Subcutaneous abdominal adipose tissue (tissue), 5 donors: ENCODE measurements around the gene ANXA5.
"Not testable (repeated sequence)": the region's sequence is repeated elsewhere in the genome, so short reads cannot be mapped to it uniquely, and the experiment has no call there.

ENCODE experiments used
- H3K27ac ChIP-seq: one replicate; pipeline ENCODE4 v1.7.0; 2013; ENCODE audit warnings: low read depth, mild to moderate bottlenecking, inconsistent platforms, low read length, moderate library complexity
- H3K27me3 ChIP-seq, 5 donors: one replicate each; pipeline ENCODE4 v1.7.0; 2013; ENCODE audit warnings: low read length in 5 of 5, inconsistent platforms in 1 of 5; ENCODE audit not compliant: control insufficient read depth in 5 of 5, insufficient read depth in 4 of 5
- H3K36me3 ChIP-seq, 5 donors: one replicate each; pipeline ENCODE4 v1.7.0; 2013; ENCODE audit warnings: low read length in 5 of 5; ENCODE audit not compliant: control insufficient read depth in 5 of 5, insufficient read depth in 5 of 5
- H3K4me1 ChIP-seq, 5 donors: one replicate each; pipeline ENCODE4 v1.7.0; 2013; ENCODE audit warnings: low read length in 5 of 5, mild to moderate bottlenecking in 3 of 5, moderate library complexity in 1 of 5; ENCODE audit not compliant: control insufficient read depth in 5 of 5, insufficient read depth in 5 of 5
- H3K4me3 ChIP-seq, 5 donors: one replicate each; pipeline ENCODE4 v1.7.0; 2013; ENCODE audit warnings: low read length in 5 of 5, low read depth in 1 of 5
- H3K9ac ChIP-seq, 5 donors: one replicate each; pipeline ENCODE4 v1.7.0; 2013; ENCODE audit warnings: low read length in 5 of 5, mild to moderate bottlenecking in 4 of 5, moderate library complexity in 3 of 5
- H3K9me3 ChIP-seq, 5 donors: one replicate each; pipeline ENCODE4 v1.7.0; 2013; ENCODE audit warnings: low read length in 5 of 5; ENCODE audit not compliant: control insufficient read depth in 5 of 5
- donor health status: healthy.
- donor health status: healthy.
- donor health status: healthy.
- donor health status: healthy.
- donor health status: healthy.

The ANXA5 gene

DNA sequence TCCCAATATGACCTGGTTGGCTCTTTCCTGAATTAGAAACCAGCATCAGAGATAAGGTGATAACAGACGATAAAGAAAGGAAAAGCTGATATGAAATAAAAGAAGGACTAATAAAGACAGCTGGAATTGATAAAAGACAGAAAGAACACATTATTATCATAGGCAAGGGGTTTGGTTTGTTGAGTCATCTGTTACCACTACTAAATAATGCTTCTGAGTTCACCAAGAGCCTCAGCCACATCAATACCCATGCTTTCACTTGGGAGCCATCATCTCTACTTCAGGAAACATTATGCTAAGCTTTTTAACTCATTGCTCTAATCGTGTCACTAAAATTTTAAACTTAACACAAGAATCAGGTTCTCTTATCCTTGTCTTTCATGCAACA is 27.6 kb downstream of the ANXA5 start:
- no peaks in the 10 kb centered on the region for H3K27me3 ChIP-seq
- H3K36me3 ChIP-seq = peaks cover 57 to 80% (median 72%) of the 10 kb centered on the region in 5 donors
- no peaks in the 10 kb centered on the region for H3K9me3 ChIP-seq
- no peak overlapping the region for H3K4me3 ChIP-seq
- H3K27ac ChIP-seq = peak overlapping the region; percentile 87
- H3K4me1 ChIP-seq = peaks cover 5 to 28% (median 14%) of the 10 kb centered on the region in 5 donors
- H3K9ac ChIP-seq = peak overlapping the region in 1 of 5 donors; percentile 63

DNA sequence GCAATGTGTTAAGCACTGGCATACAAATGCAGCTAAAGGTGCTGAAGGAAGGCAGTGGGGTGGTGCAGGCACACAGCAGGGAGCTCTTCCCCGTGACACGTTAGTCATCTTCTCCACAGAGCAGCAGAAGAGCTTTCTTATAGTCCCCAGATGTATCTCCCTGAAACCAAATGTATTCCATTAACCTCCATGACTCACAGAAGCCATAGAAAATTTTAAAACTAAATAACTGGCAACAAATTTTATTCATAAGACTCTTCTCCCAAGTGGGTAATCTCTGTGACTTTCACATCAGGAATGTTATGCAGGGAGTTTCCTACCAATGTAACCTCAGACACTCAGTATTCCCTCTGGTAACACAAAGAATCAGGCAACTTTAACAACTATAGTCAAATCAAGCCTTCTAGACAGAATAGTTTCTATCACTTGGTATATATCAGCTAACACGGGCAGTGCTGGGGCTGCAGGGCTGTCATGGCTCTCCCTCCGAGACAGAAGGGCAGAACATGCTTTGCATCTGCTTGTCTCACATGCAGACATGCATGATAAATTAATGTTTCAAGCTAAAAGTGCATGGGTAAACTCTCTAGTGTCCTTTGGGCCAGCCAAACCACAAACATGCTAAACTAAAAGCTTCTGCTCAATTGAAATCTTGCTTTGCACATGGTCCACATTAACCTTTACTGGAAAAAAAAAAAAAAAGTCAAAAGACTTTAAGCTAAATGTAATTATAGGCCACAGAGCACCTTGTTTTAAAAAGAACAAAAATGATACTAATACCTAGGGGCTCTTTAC is 28.2 kb downstream of the ANXA5 start:
- Histone ChIP-seq H3K9ac (peak overlapping the region in 2 of 5 donors; percentile 39 to 63), H3K27me3 (no peaks in the 10 kb centered on the region), H3K27ac (peak overlapping the region; percentile 88), H3K9me3 (no peaks in the 10 kb centered on the region), H3K36me3 (peaks cover 57 to 80% (median 71%) of the 10 kb centered on the region in 5 donors), H3K4me3 (no peak overlapping the region), H3K4me1 (peaks cover 5 to 28% (median 14%) of the 10 kb centered on the region in 5 donors)

DNA sequence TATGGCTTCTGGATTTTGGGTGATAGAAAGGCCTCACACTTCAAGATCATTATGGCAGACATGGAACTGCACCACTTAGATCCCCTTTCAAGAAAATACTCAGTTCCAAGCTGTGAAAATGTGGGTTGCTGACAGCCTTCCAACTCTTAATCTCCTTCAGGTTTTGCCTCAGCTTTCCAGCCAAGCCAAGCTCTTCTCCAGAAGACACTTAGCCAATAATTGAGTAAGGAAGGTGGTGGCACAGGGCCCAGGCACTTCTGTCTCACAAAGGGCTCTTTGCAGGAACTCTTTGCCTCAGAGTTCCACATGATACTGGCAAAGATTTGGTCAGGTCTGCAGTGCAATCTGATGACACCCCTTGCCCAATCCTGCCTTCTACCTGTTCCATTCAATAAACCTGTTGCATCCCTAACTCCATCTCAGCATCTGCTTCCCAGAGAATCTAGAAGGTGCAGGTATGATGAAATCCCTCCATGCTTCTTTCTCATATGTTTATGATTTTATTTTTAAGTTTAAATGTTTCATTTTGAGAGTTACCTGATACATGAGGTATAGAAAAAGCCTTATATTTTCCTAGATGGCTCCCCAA is 30.6 kb downstream of the ANXA5 start:
- Histone ChIP-seq H3K27ac (peak overlapping the region; percentile 88), H3K36me3 (peaks cover 37 to 64% (median 54%) of the 10 kb centered on the region in 5 donors), H3K27me3 (no peaks in the 10 kb centered on the region), H3K9ac (no peak overlapping the region), H3K4me3 (no peak overlapping the region), H3K9me3 (no peaks in the 10 kb centered on the region), H3K4me1 (peaks cover 5 to 28% (median 14%) of the 10 kb centered on the region in 5 donors)

DNA sequence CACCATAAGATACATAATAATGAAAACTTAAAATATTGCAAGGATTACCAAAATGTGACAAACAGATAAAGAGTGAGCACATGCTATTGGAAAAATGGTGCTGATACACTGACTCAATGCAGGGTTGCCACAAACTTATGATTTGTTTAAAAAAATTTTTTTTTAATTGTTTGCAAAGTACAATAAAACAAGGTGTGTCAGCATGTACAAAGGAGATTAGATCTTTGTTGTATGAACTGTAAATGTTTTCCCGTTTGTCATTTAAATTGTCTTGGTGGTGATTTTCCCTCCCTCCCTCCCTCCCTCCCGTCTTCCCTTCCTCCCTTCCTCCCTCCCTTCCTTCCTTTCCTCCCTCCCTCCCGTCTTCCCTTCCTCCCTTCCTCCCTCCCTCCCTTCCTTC is 31.4 kb downstream of the ANXA5 start:
- Histone ChIP-seq H3K27me3 (no peaks in the 10 kb centered on the region), H3K9ac (no peak overlapping the region), H3K27ac (peak overlapping the region; percentile 88), H3K9me3 (no peaks in the 10 kb centered on the region), H3K4me3 (no peak overlapping the region), H3K4me1 (peaks cover 5 to 28% (median 14%) of the 10 kb centered on the region in 5 donors), H3K36me3 (peaks cover 33 to 56% (median 47%) of the 10 kb centered on the region in 5 donors)

DNA sequence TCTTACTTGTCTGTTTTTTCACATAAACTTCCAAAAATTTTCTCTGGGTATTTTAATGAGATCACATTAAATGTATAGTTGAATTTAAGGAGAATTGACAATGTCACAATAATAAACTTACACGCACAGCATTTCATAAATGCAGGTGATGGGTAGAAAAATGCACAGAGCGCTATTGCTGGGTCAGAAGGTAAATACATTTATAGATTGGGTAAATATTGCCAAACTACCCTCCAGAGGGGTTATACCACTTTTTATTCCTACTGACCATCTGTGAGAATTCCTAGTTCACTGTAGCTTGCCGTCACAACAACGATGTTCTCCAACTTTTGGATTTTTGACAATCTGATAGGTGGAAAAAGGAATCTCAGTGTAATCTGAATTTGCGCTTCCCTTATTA is 34.6 kb downstream of the ANXA5 start:
- peaks cover 5 to 16% (median 8%) of the 10 kb centered on the region in 5 donors for H3K4me1 ChIP-seq
- no peak overlapping the region for H3K27ac ChIP-seq
- no peak overlapping the region for H3K4me3 ChIP-seq
- H3K9me3 ChIP-seq = no peaks in the 10 kb centered on the region
- H3K27me3 ChIP-seq = no peaks in the 10 kb centered on the region
- H3K9ac ChIP-seq = no peak overlapping the region
- peaks cover 5 to 25% (median 18%) of the 10 kb centered on the region in 5 donors for H3K36me3 ChIP-seq

DNA sequence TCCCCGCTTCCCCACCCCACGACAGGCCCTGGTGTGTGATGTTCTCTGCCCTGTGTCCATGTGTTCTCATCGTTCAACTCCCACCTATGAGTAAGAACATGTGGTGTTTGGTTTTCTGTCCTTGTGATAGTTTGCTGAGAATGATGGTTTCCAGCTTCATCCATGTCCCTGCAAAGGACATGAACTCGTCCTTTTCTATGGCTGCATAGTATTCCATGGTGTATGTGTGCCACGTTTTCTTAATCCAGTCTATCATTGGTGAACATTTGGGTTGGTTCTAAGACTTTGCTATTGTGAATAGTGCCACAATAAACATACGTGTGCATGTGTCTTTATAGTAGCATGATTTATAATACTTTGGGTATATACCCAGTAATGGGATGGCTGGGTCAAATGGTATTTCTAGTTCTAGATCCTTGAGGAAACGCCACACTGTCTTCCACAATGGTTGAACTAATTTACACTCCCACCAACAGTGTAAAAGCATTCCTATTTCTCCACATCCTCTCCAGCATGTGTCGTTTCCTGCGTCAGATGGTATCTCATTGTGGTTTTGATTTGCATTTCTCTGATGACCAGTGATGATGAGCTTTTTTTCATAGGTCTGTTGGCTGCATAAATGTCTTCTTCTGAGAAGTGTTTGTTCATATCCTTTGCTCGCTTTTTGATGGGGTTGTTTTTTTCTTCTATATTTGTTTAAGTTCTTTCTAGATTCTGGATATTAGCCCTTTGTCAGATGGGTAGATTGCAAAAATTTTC is 36.4 kb downstream of the ANXA5 start:
- not testable (repeated sequence) for H3K9ac ChIP-seq, H3K4me3 ChIP-seq, H3K9me3 ChIP-seq, H3K4me1 ChIP-seq, H3K27ac ChIP-seq, H3K27me3 ChIP-seq
- peaks cover 0 to 15% (median 10%) of the 10 kb centered on the region in 5 donors for H3K36me3 ChIP-seq

DNA sequence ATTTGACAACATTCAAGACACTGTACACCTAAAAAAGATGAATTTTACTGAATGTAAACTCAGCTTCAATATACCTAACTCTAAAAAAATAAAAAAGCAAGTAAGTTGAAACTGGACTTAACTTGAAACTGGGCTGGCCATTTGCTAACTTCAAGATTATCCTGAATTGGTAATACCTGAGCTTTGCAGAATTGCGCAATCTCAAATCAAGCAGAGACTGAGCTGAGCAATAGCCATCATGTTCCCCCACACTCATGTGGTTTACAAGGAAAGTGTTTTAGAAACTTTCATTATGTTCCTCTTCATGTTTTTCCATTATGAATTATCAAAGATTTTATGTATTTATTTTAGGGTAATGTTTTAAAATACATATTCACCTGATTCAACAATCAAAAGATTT is 38.7 kb downstream of the ANXA5 start:
- no peaks in the 10 kb centered on the region for H3K4me1 ChIP-seq
- H3K9me3 ChIP-seq = no peaks in the 10 kb centered on the region
- H3K36me3 ChIP-seq = peaks cover 0 to 7% (median under 1%) of the 10 kb centered on the region in 5 donors
- no peaks in the 10 kb centered on the region for H3K27me3 ChIP-seq
- H3K27ac ChIP-seq = no peak overlapping the region
- no peak overlapping the region for H3K4me3 ChIP-seq
- no peak overlapping the region for H3K9ac ChIP-seq

DNA sequence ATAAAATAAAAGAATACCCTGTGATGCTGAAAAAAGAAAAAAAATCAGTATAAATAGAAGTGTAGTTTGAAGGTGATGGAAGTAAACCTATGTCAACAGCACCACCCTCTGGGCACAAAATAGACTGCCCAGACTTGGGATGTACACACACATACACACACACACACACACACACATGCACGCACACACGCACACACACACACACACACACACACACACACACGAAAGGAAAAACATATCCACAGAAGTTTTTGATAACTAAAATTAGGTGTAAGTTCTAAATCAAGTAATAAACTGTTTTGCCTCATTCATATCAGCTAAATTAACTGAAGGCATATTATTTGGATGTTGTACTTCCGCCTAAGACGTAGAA is 40.5 kb downstream of the ANXA5 start:
- Histone ChIP-seq H3K36me3 (no peaks in the 10 kb centered on the region), H3K27ac (no peak overlapping the region)

DNA sequence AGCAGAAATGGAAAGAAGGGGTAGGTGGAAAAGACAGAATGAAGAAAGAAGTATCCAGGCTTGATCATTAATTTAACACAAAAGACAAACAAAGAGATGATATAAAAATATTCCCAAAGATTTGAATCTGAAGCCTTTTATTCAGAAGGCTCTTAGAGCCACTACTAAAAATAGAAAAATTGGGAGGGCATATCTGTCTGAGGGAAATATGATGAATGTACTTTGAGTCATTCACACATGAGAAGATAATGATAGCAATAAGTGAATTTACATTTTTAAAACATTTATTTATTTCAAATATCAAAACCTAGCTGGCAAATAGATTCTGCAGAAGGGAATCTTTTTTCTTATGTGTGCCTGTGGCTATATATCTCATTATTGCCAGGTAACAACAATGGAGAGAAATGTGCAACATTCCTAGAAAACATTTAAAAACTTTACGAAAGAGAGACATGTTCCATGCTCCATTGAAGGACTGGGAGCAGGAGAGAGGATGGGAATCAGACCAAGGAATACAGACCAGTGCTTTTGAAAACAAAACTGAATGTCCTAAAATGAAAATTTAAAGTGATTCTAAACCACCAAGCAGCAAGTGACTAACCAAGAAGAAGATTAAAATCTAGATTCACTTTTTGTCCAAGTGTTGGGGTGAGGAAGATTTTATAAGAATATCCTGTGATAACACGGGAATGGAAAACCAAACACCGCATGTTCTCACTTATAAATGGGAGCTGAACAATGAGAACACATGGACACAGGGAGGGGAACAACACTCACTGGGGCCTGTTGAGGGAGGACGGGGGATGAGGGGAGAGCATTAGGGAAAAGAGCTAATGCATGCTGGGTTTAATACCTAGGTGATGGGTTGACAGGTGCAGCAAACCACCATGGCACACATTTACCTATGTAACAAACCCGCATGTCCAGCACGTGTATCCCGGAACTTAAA is 41.2 kb downstream of the ANXA5 start:
- Histone ChIP-seq H3K9me3 (no peaks in the 10 kb centered on the region), H3K27ac (no peak overlapping the region), H3K4me3 (no peak overlapping the region)

More for the DNA sequence above, 40.5 kb downstream of the ANXA5 start:
- Histone ChIP-seq H3K27me3 (no peaks in the 10 kb centered on the region), H3K9me3 (no peaks in the 10 kb centered on the region), H3K4me3 (no peak overlapping the region), H3K4me1 (no peaks in the 10 kb centered on the region), H3K9ac (no peak overlapping the region)

More for the DNA sequence above, 41.2 kb downstream of the ANXA5 start:
- Histone ChIP-seq H3K4me1 (no peaks in the 10 kb centered on the region), H3K27me3 (no peaks in the 10 kb centered on the region), H3K9ac (no peak overlapping the region), H3K36me3 (no peaks in the 10 kb centered on the region)
